Heart right ventricle (tissue), 16 donors: ENCODE results near the gene IGSF9B. TPM values are rescaled to one million over a fixed set of nuclear protein-coding genes. Genes with fewer than 3 reads are reported as not detected.
A peak's percentile ranks its signal among the peaks of the same experiment; 100 is the strongest.

Experiments used
- ATAC-seq, 8 donors: fragments of 200-7000 bp; cut with Tn5 transposase; one replicate each; pipeline ENCODE4 v1.9.1; 2020; ENCODE audit warnings: mild to moderate bottlenecking in 8 of 8, moderate library complexity in 8 of 8, moderate number of reproducible peaks in 1 of 8
- DNase-seq, 2 donors: peaks; one replicate each; pipeline ENCODE4 v3.0.0-alpha.2; 2020
- H3K27ac ChIP-seq, 10 donors: fragments of 200-600 bp; sonication (generic) in 2 of 10; one replicate each; pipeline versions ENCODE4 v1.5.0 to v1.8.0; 2020 to 2022; ENCODE audit warnings: mild to moderate bottlenecking in 3 of 10
- H3K27me3 ChIP-seq, 7 donors: fragments of 200-600 bp; one replicate each; pipeline ENCODE4 v1.8.0; 2021 to 2022; ENCODE audit warnings: mild to moderate bottlenecking in 2 of 7
- H3K36me3 ChIP-seq, 9 donors: fragments of 200-600 bp; sonication (generic) in 1 of 9; one replicate each; pipeline versions ENCODE4 v1.5.0 to v1.8.0; 2020 to 2022; ENCODE audit warnings: mild to moderate bottlenecking in 2 of 9
- H3K4me1 ChIP-seq, 9 donors: fragments of 200-600 bp; sonication (generic) in 1 of 9; one replicate each; pipeline versions ENCODE4 v1.5.0 to v1.8.0; 2020 to 2022; ENCODE audit warnings: mild to moderate bottlenecking in 4 of 9
- H3K4me3 ChIP-seq, 10 donors: fragments of 200-600 bp; sonication (generic) in 2 of 10; one replicate each; pipeline versions ENCODE4 v1.5.0 to v1.8.0; 2020 to 2022; ENCODE audit warnings: mild to moderate bottlenecking in 7 of 10, moderate library complexity in 2 of 10
- H3K9me3 ChIP-seq, 11 donors: fragments of 200-600 bp in 10 of 11; sonication (generic) in 2 of 11; one replicate each; pipeline versions ENCODE4 v1.5.0 to v1.8.0; 2013 to 2022; ENCODE audit warnings: mild to moderate bottlenecking in 2 of 11, control low read depth in 1 of 11, moderate library complexity in 1 of 11
- WGBS, 2 donors: extraction: QIAGEN DNeasy Blood & Tissue Kit; methylation state at CpG; one replicate each; pipeline ENCODE4 v1.1.7; 2013; ENCODE audit warnings: inconsistent platforms in 1 of 2; 5-methylcytosine and 5-hydroxymethylcytosine counted together
- intact Hi-C, 10 donors: fragments of 100-400 bp; cut with DNase I; formaldehyde crosslinking; loops; one replicate each; pipeline versions ENCODE4 v1.11.1 to v1.14.2; 2022
- polyA plus RNA-seq, 2 donors: library from polyadenylated mRNA; stranded (reverse); fragments of 200-250 nt; gene quantifications; one replicate each; pipeline ENCODE4 v1.2.3, GENCODE V29; 2013
- total RNA-seq, 10 donors: library from RNA; stranded (reverse); fragmentation: NEBNext Ultra II Directional in 3 of 10; extraction: Animal tissue kit (Norgen Biotek cat#: 25700) in 3 of 10; gene quantifications; one replicate each; pipeline versions ENCODE4 v1.2.1 to v1.2.4, GENCODE V29; 2021 to 2023
- TF ChIP-seq, protein P1 (sequence below), 9 donors: fragments of 200-600 bp; sonication (generic) in 2 of 9; IDR thresholded peaks; one replicate each; pipeline versions ENCODE4 v1.5.0 to v1.8.0; 2021 to 2022; ENCODE audit warnings: antibody characterized with exemption in 9 of 9, mild to moderate bottlenecking in 5 of 9, moderate library complexity in 1 of 9
- donor health status: Arrhythmogenic right ventricular cardiomyopathy.
- donor health status: ischemic (EF 13 %, LVEDD 7.1; RV severe dilation, severe dysfunction).
- donor health status: healthy with polysubstance abuse.
- donor health status: DM: no; HTN: yes; CAD: no.
- donor health status: DM: no; HTN: no; CAD: no.
- donor health status: ischemic (EF 25% LVEDD 6.9; RV normal size, moderate dysfunction).
- donor health status: ischemic (EF 25% LVEDD 5.7; RV mildly dilated, moderate dysfunction).
- donor health status: healthy.
- donor health status: DM: yes; HTN: yes; CAD: no.
- donor health status: Ischemic cardiomyopathy.
- donor health status: ischemic (EF 35%, LVEDD 5.7; RV mildly dilated, moderate dysfunction).
- donor health status: nonischemic (EF 11% LVEDD 7.7; RV severe dilation, severe dysfunction).
- donor health status: DM: yes; HTN: yes; CAD: no.
- donor health status: PGD.
- donor health status: ischemic (EF 29% LVEDD 5.4; RV normal size, mild dysfunction).
- donor health status: nonischemic (EF 23%, LVEDD 6.1; RV moderate dilation, normal function).

The IGSF9B gene
- total and polyA plus RNA-seq, 12 donors, result 6.7 to 72.3 (median 49.6) TPM

DNA sequence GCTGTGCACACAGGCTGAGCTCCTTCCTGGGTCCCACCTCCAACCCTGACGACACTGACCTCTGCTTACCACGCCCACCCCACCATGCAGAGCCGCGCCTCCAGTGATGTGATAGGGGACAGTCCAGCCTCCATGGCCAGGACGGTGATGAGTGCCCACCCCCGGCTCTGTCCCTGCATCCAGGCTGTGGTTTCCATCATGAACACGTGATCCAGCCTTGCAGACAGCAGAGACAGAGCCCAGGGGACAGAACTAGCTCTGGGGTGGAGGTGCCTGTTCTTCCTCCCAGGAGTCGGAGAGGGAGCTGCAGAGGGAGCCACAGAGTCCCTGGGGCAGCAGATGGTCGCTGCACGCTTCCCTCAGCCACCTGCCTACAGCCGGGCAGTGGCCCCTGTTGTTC is 42.6 kb upstream of the IGSF9B start:
- peaks cover 2 to 31% (median 15%) of the 10 kb centered on the region in 9 donors for H3K4me1 ChIP-seq
- TF ChIP-seq, protein P1, sequence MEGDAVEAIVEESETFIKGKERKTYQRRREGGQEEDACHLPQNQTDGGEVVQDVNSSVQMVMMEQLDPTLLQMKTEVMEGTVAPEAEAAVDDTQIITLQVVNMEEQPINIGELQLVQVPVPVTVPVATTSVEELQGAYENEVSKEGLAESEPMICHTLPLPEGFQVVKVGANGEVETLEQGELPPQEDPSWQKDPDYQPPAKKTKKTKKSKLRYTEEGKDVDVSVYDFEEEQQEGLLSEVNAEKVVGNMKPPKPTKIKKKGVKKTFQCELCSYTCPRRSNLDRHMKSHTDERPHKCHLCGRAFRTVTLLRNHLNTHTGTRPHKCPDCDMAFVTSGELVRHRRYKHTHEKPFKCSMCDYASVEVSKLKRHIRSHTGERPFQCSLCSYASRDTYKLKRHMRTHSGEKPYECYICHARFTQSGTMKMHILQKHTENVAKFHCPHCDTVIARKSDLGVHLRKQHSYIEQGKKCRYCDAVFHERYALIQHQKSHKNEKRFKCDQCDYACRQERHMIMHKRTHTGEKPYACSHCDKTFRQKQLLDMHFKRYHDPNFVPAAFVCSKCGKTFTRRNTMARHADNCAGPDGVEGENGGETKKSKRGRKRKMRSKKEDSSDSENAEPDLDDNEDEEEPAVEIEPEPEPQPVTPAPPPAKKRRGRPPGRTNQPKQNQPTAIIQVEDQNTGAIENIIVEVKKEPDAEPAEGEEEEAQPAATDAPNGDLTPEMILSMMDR (IDR thresholded peaks at IDR 0.05), result no peak
- H3K9me3 ChIP-seq, result no peaks in the 10 kb centered on the region
- WGBS, 2 donors, result 62 to 65% methylated on average over 11 of the region's 11 CpGs
- H3K27me3 ChIP-seq, result no peaks in the 10 kb centered on the region
- H3K27ac ChIP-seq, result no peak overlapping the region
- H3K36me3 ChIP-seq, result no peaks in the 10 kb centered on the region
- DNase-seq, result no peak
- no peak for ATAC-seq
- intact Hi-C loops, result no loop called here
- no peak overlapping the region for H3K4me3 ChIP-seq

DNA sequence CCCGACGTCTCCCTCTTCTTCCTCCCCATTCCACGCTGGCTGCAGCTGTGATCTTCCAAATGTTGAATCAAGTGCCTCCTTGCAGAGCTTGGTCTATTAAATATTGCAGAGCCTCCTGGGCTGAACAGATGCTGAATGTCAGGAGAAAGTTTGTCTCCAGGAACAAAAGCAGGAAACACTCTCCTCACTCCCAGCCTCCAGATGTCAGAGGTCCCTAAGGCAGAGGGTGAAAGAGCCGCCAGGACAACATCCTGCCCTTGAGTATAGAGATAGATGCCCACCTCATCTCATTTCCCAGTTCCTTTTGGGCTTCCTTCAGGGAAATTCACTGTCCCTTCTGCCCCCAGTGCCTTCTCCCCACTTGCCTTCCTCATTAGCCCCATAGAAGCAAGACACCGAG is 40.8 kb upstream of the IGSF9B start:
- Histone ChIP-seq H3K4me1 (peaks cover 0 to 17% (median 9%) of the 10 kb centered on the region in 9 donors), H3K27me3 (peaks cover 0 to 6% (median 0%) of the 10 kb centered on the region in 7 donors), H3K27ac (peak overlapping the region in 3 of 10 donors; percentile 25 to 48 (median 31)), H3K4me3 (no peak overlapping the region), H3K36me3 (no peaks in the 10 kb centered on the region), H3K9me3 (no peaks in the 10 kb centered on the region)
- TF ChIP-seq, protein P1 (IDR thresholded peaks at IDR 0.05), result no peak
- peak in 6 of 8 donors; percentile 40 to 85 (median 66) for ATAC-seq
- DNase-seq, result no peak
- intact Hi-C loops, result no loop called here
- 52 to 65% methylated on average over 5 of the region's 5 CpGs for WGBS, 2 donors

DNA sequence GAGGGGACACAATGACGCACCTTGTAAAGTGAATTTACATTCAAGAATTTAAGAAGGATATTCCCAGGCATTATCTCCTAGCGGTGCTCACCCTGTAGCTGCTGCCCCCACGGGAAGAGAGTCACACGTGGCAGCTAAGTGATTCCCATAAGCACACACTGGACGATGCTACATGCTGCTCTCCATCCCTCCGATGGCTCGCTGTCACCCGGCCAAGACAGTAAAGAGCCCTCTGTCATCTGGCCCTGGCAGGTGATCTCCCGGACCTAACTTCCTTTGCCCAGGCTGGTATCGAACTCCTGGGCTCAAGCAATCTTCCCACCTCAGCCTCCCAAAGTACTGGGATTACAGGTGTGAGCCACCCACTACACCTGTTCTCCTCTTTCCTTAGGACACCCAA is 39.9 kb upstream of the IGSF9B start:
- ATAC-seq (no peak), DNase-seq (no peak)
- Histone ChIP-seq H3K27me3 (peaks cover 0 to 8% (median 0%) of the 10 kb centered on the region in 7 donors), H3K27ac (no peak overlapping the region), H3K36me3 (no peaks in the 10 kb centered on the region), H3K4me1 (peaks cover 0 to 17% (median 9%) of the 10 kb centered on the region in 9 donors), H3K4me3 (no peak overlapping the region), H3K9me3 (no peaks in the 10 kb centered on the region)
- intact Hi-C loops, result no loop called here
- TF ChIP-seq, protein P1 (IDR thresholded peaks at IDR 0.05), result no peak
- WGBS, 2 donors, result 70 to 72% methylated on average over 10 of the region's 10 CpGs

DNA sequence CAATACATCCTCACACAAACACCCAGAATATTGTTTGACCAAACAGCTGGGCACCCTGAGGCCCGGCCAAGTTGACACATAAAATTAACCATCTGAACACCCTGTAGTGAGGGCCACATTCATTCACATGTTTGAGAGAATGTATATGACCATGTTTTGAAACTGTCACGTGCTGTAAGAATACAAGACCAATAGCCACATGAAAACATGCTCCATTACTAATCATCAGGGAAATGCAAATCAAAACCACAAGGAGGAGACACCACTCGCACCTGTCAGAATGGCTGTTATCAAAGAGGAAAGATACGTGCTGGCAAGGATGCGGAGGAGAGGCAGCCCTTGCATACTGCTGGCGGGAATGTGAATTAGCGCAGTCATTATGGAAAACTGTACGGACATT is 38.3 kb upstream of the IGSF9B start:
- no peak overlapping the region for H3K4me3 ChIP-seq
- ATAC-seq, result no peak
- H3K27ac ChIP-seq, result no peak overlapping the region
- DNase-seq, result no peak
- no peaks in the 10 kb centered on the region for H3K9me3 ChIP-seq
- H3K27me3 ChIP-seq, result peaks cover 0 to 11% (median 0%) of the 10 kb centered on the region in 7 donors
- WGBS, 2 donors, result 57 to 65% methylated on average over 8 of the region's 8 CpGs
- intact Hi-C loops, result no loop called here
- H3K36me3 ChIP-seq, result no peaks in the 10 kb centered on the region
- TF ChIP-seq, protein P1 (IDR thresholded peaks at IDR 0.05), result no peak
- peaks cover 0 to 20% (median 9%) of the 10 kb centered on the region in 9 donors for H3K4me1 ChIP-seq
